PC-3 (cell line): Measurements from ENCODE around the gene HDAC4. TPM values are rescaled to one million over a fixed set of nuclear protein-coding genes. Genes with fewer than 3 reads are reported as not detected.

Experiments
- ATAC-seq: fragments of 200-7000 bp; cut with Tn5 transposase; 2 replicates; pipeline ENCODE4 v1.9.1; 2020; ENCODE audit warnings: mild to moderate bottlenecking, moderate library complexity
- BruUV-seq: library from RNA; stranded (reverse); fragments of 400-500 nt; replicated peaks from 2 replicates; lab custom pipeline; 2021; lab: Mats Ljungman, UMichigan
- CTCF ChIA-PET: fragments of 300-600 bp; sonication (Branson Sonifier 250); formaldehyde crosslinking; loops from one replicate; lab custom pipeline; 2022; ENCODE audit warnings: antibody characterized with exemption; lab: Charles Lee
- POLR2A ChIA-PET: fragments of 300-600 bp; sonication (Branson Sonifier 250); formaldehyde crosslinking; loops from one replicate; lab custom pipeline; 2022; ENCODE audit warnings: antibody characterized with exemption; ENCODE audit not compliant: unreplicated experiment; lab: Charles Lee
- DNase-seq: peaks from one replicate; pipeline ENCODE4 v3.0.0-alpha.2; 2015
- H2AFZ ChIP-seq: fragments of 300-600 bp; sonication (generic); 2 replicates; pipeline ENCODE4 v1.6.0; 2016; ENCODE audit warnings: antibody characterized with exemption, low read length
- H3F3A ChIP-seq: fragments of 300-600 bp; sonication (generic); one replicate; pipeline ENCODE4 v1.6.0; 2017; ENCODE audit warnings: antibody characterized with exemption, low read length, control low read depth, mild to moderate bottlenecking; ENCODE audit not compliant: unreplicated experiment
- H3K27ac ChIP-seq: fragments of 300-600 bp; sonication (generic); 2 replicates; pipeline ENCODE4 v1.5.1; 2016; ENCODE audit warnings: mild to moderate bottlenecking, low read length
- H3K27me3 ChIP-seq: fragments of 300-600 bp; sonication (generic); 2 replicates; pipeline ENCODE4 v1.6.1; 2016; ENCODE audit warnings: low read length, mixed read lengths
- H3K36me3 ChIP-seq: fragments of 300-600 bp; sonication (generic); 2 replicates; pipeline ENCODE4 v1.6.1; 2016; ENCODE audit warnings: low read depth, mixed run types, low read length, mixed read lengths
- H3K4me1 ChIP-seq: fragments of 300-600 bp; sonication (generic); 2 replicates; pipeline ENCODE4 v1.5.1; 2016; ENCODE audit warnings: low read length; ENCODE audit not compliant: insufficient read depth
- H3K4me2 ChIP-seq: fragments of 300-600 bp; sonication (generic); 2 replicates; pipeline ENCODE4 v1.6.0; 2016; ENCODE audit warnings: low read length
- H3K4me3 ChIP-seq: fragments of 300-600 bp; sonication (generic); 2 replicates; pipeline ENCODE4 v1.5.1; 2016; ENCODE audit warnings: mild to moderate bottlenecking, low read length, mixed read lengths
- H3K79me2 ChIP-seq: fragments of 300-600 bp; sonication (generic); 2 replicates; pipeline ENCODE4 v1.6.1; 2017; ENCODE audit warnings: low read length, mixed read lengths
- H3K9ac ChIP-seq: fragments of 300-600 bp; sonication (generic); 2 replicates; pipeline ENCODE4 v1.6.0; 2016; ENCODE audit warnings: mild to moderate bottlenecking, low read length
- H3K9me2 ChIP-seq: fragments of 300-600 bp; sonication (generic); replicated peaks from 2 replicates; pipeline ENCODE4 v1.6.1; 2016; ENCODE audit warnings: mixed run types, low read length, mixed read lengths
- H3K9me3 ChIP-seq: fragments of 300-600 bp; sonication (generic); 2 replicates; pipeline ENCODE4 v1.6.1; 2016; ENCODE audit warnings: low read length, mixed read lengths
- H4K20me1 ChIP-seq: fragments of 300-600 bp; sonication (generic); 2 replicates; pipeline ENCODE4 v1.6.1; 2016; ENCODE audit warnings: low read length, mixed read lengths
- EZH2 ChIP-seq: fragments of 300-600 bp; sonication (generic); IDR thresholded peaks from one replicate; pipeline ENCODE4 v1.6.1; 2017; ENCODE audit warnings: antibody characterized with exemption, mild to moderate bottlenecking, low read length; ENCODE audit not compliant: unreplicated experiment
- EZH2phosphoT487 ChIP-seq: fragments of 300-600 bp; sonication (generic); IDR thresholded peaks from 2 replicates; pipeline ENCODE4 v1.6.1; 2018; ENCODE audit warnings: mild to moderate bottlenecking, antibody characterized with exemption, low read length, borderline replicate concordance
- intact Hi-C: fragments of 100-400 bp; cut with micrococcal nuclease; formaldehyde crosslinking; loops from 2 replicates; pipeline ENCODE4 v1.9.0; 2023
- total RNA-seq: library from RNA; depleted of rRNA; stranded (reverse); fragments of >200 nt; gene quantifications from 2 replicates; pipeline ENCODE4 v1.2.3, GENCODE V29; 2014
- TF ChIP-seq, protein P1 (sequence below): fragments of 300-600 bp; sonication (generic); conservative IDR thresholded peaks from 2 replicates; pipeline ENCODE4 v1.5.1; 2017; ENCODE audit warnings: antibody characterized with exemption, low read depth, mild to moderate bottlenecking, low read length

HDAC4 gene
- total RNA-seq, 1 experiment from 2014 or later = 8.5 TPM

DNA sequence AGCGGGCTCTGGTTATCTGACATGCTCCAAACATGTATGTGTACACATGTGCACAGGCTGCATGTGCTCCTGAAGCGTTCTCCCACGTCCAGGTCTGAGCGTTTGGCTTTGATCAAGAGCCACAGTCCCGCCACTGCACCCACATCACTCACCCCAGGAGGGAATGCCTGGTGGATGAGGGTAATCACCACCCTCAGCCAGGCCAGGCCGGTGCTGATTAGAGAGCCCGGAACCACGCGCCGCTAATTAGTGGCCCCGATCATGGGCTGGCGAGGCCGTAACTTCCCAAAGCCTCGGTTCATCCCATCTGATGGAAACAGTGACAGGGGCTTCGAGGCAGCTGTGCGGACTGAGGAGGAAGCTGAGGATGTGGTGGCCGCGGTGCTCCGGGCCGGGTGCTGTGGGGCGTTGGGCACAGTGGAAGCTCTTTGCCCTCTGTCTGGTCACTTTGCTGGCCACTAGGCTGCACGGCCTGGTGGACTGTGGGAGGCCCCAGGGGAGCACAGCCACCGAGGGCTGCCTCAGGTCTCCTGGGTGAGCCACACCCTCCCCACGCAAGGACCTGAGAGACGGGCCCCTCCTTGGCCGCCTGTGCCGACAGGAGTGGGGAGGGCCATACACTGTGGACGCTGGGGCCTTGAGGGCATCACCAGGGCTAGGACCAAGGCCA, 333.5 kb downstream of the HDAC4 start:
- no peak overlapping the region for H3K4me3 ChIP-seq
- no peaks in the 10 kb centered on the region for H3F3A ChIP-seq
- H3K9me2 ChIP-seq = no peaks in the 10 kb centered on the region
- H4K20me1 ChIP-seq = no peaks in the 10 kb centered on the region
- ATAC-seq = no peak
- no peaks in the 10 kb centered on the region for H3K9me3 ChIP-seq
- BruUV-seq = no TSS peak
- H3K36me3 ChIP-seq = no peaks in the 10 kb centered on the region
- no peak overlapping the region for H3K9ac ChIP-seq
- TF ChIP-seq EZH2 = no peak
- no peak for TF ChIP-seq EZH2phosphoT487
- TF ChIP-seq, protein P1, sequence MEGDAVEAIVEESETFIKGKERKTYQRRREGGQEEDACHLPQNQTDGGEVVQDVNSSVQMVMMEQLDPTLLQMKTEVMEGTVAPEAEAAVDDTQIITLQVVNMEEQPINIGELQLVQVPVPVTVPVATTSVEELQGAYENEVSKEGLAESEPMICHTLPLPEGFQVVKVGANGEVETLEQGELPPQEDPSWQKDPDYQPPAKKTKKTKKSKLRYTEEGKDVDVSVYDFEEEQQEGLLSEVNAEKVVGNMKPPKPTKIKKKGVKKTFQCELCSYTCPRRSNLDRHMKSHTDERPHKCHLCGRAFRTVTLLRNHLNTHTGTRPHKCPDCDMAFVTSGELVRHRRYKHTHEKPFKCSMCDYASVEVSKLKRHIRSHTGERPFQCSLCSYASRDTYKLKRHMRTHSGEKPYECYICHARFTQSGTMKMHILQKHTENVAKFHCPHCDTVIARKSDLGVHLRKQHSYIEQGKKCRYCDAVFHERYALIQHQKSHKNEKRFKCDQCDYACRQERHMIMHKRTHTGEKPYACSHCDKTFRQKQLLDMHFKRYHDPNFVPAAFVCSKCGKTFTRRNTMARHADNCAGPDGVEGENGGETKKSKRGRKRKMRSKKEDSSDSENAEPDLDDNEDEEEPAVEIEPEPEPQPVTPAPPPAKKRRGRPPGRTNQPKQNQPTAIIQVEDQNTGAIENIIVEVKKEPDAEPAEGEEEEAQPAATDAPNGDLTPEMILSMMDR = no peak
- peaks cover 10% of the 10 kb centered on the region for H3K4me1 ChIP-seq
- no peak overlapping the region for H3K4me2 ChIP-seq
- POLR2A ChIA-PET = no interaction called here
- no peaks in the 10 kb centered on the region for H3K27me3 ChIP-seq
- CTCF ChIA-PET = no interaction called here
- DNase-seq = no peak
- H3K27ac ChIP-seq = no peak overlapping the region
- no peaks in the 10 kb centered on the region for H3K79me2 ChIP-seq
- intact Hi-C loops = no loop called here
- H2AFZ ChIP-seq = no peak overlapping the region

DNA sequence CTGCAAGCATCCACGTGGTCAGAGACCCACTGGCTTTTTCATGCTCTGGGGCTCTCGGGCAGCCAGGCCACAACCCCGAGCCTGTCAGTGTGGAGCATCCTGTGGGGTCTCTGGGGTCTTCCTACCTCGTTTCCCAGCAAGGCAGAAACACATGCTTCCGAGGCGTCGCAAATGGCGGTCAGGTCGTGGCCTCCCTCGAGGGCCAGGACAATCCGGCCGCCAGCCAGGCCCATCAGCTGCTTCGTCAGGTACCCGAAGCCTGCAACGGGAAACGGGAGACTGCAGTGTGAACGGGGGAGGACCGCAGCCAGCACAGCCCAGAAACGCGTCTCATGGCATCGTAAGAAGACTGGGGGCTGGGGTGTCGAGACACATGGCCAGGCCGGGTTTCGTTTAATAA, 334.2 kb downstream of the HDAC4 start:
- Histone ChIP-seq H3K4me3 (no peak overlapping the region), H3K27ac (no peak overlapping the region), H3K9me3 (no peaks in the 10 kb centered on the region), H3K36me3 (no peaks in the 10 kb centered on the region), H3K9ac (no peak overlapping the region), H3K4me2 (no peak overlapping the region), H4K20me1 (no peaks in the 10 kb centered on the region), H3F3A (no peaks in the 10 kb centered on the region), H3K79me2 (no peaks in the 10 kb centered on the region), H2AFZ (no peak overlapping the region), H3K4me1 (peaks cover 10% of the 10 kb centered on the region), H3K27me3 (no peaks in the 10 kb centered on the region), H3K9me2 (no peaks in the 10 kb centered on the region)
- TF ChIP-seq, protein P1 = no peak
- TF ChIP-seq EZH2phosphoT487 (no peak), EZH2 (no peak)
- CTCF ChIA-PET = interaction anchor here (0.6 kb wide), 1 partner anchor 8 kb away, joined by 5 read pairs; no protein-coding TSS in a partner anchor
- ATAC-seq (no peak), DNase-seq (no peak)
- intact Hi-C loops = no loop called here
- POLR2A ChIA-PET = no interaction called here
- no TSS peak for BruUV-seq

DNA sequence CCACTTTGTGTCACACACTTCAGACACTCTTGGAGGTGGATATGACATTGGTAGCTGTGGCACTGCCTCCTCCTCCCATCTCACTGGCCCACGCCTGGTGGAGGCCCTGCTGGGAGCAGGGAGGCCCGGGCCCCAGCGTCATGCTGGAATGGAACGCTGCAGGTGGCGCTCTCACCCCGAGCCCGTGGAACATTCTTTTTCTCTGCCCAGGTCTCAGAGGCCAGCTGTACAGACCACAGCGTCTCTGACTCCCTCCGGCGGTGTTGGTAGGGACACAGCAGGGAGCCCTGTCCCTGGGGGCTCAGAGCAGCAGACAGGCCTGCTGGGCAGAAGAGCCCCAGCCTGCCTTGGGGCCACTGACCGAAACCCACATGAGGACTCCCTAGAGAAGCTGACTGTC, 334.9 kb downstream of the HDAC4 start:
- intact Hi-C loops = no loop called here
- no peak overlapping the region for H2AFZ ChIP-seq
- ATAC-seq (no peak), DNase-seq (no peak)
- peaks cover 10% of the 10 kb centered on the region for H3K4me1 ChIP-seq
- H3K9me2 ChIP-seq = no peaks in the 10 kb centered on the region
- H4K20me1 ChIP-seq = no peaks in the 10 kb centered on the region
- no peak overlapping the region for H3K4me3 ChIP-seq
- no peaks in the 10 kb centered on the region for H3F3A ChIP-seq
- H3K4me2 ChIP-seq = no peak overlapping the region
- ChIA-PET POLR2A (no interaction called here), CTCF (interaction anchor here (0.6 kb wide), 1 partner anchor 8 kb away, joined by 5 read pairs; no protein-coding TSS in a partner anchor)
- TF ChIP-seq EZH2 (no peak), EZH2phosphoT487 (no peak)
- TF ChIP-seq, protein P1 = no peak
- H3K27ac ChIP-seq = no peak overlapping the region
- no peak overlapping the region for H3K9ac ChIP-seq
- no TSS peak for BruUV-seq
- H3K9me3 ChIP-seq = no peaks in the 10 kb centered on the region
- H3K36me3 ChIP-seq = no peaks in the 10 kb centered on the region
- H3K27me3 ChIP-seq = no peaks in the 10 kb centered on the region
- H3K79me2 ChIP-seq = no peaks in the 10 kb centered on the region
